GM12891 (cell line): ENCODE data around the gene GDF10.

Experiments used
- DNase-seq: peaks from one replicate; pipeline ENCODE4 v3.0.0; 2011; ENCODE audit warnings: low spot score; ENCODE audit not compliant: insufficient read length
- FAIRE-seq: peaks from 2 replicates; lab custom pipeline; 2011; peaks lifted over from hg19 to GRCh38; lab: Jason Lieb, UNC
- PAX5 ChIP-seq: IDR thresholded peaks from 2 replicates; pipeline ENCODE4 v1.6.1; 2011; ENCODE audit warnings: low read length, moderate library complexity, mild to moderate bottlenecking; ENCODE audit not compliant: insufficient read depth, severe bottlenecking
- POLR2A ChIP-seq: IDR thresholded peaks from 2 replicates; pipeline ENCODE4 v1.6.1; 2011; ENCODE audit warnings: low read depth, low read length, control low read depth
- POLR2AphosphoS5 ChIP-seq: IDR thresholded peaks from 2 replicates; pipeline ENCODE4 v1.6.1; 2011; ENCODE audit warnings: low read depth, low read length, control low read depth
- POU2F2 ChIP-seq: IDR thresholded peaks from 2 replicates; pipeline ENCODE4 v1.6.1; 2011; ENCODE audit warnings: low read depth, mild to moderate bottlenecking, control low read depth, low read length, moderate library complexity
- SPI1 ChIP-seq: IDR thresholded peaks from 2 replicates; pipeline ENCODE4 v1.6.1; 2011; ENCODE audit warnings: low read depth, low read length, control low read depth
- TAF1 ChIP-seq: IDR thresholded peaks from 2 replicates; pipeline ENCODE4 v1.6.1; 2011; ENCODE audit warnings: low read depth, low read length, control low read depth

The GDF10 gene

DNA sequence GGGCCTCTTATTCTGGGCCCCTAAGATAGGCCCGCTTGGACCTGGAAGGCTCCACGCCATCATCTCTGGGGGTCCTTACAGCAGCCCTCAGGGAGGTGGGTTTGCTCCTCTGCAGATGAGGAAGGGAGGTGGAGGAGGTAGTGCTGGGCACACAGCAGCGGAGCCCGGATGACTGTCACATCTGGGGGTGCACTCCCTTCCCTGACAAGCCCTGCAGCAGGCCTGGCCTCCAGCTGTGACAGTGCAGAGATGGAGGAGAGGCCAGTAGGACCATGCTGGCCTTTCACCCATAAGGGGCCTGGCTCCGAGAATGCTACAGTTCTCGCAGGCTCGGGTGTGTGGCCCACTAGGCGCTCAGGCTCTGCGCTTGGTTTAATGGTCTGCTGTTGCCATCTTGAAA lies 31.5 kb downstream of the GDF10 start:
- DNase-seq (no peak), FAIRE-seq (no peak)
- TF ChIP-seq POLR2A (no peak), POU2F2 (no peak), POLR2AphosphoS5 (no peak), SPI1 (no peak), PAX5 (no peak), TAF1 (no peak)

DNA sequence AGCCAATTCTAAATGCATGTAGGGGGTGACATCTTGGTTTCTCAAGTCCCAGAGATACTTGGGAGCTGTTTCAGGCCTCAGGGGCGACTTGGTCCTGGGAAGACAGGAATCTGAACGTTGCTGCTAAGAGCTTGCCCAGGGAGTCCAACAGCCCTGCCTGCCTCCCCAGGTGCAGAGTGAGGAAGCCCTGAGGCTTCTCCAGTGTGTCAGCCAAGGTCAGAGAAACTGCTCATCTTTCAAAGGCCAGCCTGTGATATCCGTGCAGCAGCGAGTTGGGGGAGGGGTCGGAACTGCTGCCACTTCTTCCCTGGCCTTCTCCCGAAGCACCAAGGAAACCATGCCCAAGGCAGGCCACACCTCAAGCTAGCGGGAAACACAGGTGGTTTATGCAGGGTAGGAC lies 32.0 kb downstream of the GDF10 start:
- DNase-seq (no peak), FAIRE-seq (no peak)
- TF ChIP-seq PAX5 (no peak), POLR2AphosphoS5 (no peak), POLR2A (no peak), SPI1 (no peak), TAF1 (no peak), POU2F2 (no peak)

DNA sequence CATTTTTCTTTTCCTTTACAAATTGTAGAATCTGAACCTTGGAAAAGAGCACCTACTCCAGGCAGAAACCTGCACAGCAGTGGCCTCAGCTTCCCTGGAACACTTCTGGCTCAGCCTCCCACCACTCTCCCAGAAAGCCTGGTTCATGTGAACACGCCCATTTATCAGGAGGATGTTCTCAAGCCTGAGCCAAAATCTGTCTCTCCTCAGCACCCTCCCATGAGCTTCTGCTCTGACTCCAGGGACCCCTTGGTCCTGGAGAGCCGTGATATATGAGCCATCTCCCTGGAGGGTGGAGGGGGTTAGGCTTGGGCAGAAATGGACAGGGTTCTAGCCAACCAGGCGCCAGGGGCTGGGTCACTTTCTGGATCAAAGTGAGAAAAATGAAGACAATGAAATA lies 32.4 kb downstream of the GDF10 start:
- DNase-seq (no peak), FAIRE-seq (no peak)
- no peak for TF ChIP-seq POLR2AphosphoS5
- TF ChIP-seq PAX5: no peak
- no peak for TF ChIP-seq SPI1
- TF ChIP-seq POU2F2: no peak
- no peak for TF ChIP-seq POLR2A
- no peak for TF ChIP-seq TAF1

DNA sequence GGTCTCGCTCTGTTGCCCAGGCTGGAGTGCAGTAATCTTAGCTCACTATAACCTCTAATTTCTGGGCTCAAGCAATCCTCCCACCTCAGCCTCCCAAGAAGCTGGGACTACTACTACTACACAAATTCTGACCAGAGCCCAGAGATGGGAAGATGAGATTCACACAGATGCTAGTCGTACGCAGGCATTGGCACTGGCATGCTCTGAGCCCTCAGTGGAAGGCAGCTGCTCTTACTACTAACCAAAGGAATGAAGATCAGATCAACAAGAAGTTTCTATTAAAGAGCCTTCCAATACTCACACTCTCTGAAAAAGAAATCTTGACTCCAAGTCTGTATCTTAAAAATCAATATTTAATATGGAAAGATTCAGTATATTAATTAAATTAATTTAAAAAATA lies 32.9 kb downstream of the GDF10 start:
- DNase-seq (no peak), FAIRE-seq (no peak)
- TF ChIP-seq TAF1: no peak
- TF ChIP-seq POLR2A: no peak
- no peak for TF ChIP-seq POLR2AphosphoS5
- TF ChIP-seq POU2F2: no peak
- TF ChIP-seq PAX5: no peak
- TF ChIP-seq SPI1: no peak

DNA sequence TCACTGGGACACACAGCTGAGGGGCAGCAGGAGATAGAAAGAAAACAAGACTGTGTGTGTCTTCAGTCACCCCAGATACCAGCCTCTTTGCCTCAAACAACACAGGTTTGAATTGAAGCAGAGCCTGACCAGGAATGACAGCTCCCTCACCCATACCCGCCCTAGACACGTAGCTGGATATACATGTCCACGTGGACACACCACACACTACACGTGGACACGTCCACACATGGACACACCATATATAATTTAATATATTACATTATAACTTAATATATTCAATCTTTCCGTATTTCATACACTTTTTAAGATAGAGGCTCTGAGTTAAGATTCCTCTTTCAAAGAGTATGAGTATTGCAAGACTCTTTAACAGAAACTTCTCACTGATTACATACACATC lies 33.5 kb downstream of the GDF10 start:
- no peak for DNase-seq
- FAIRE-seq: no peak

DNA sequence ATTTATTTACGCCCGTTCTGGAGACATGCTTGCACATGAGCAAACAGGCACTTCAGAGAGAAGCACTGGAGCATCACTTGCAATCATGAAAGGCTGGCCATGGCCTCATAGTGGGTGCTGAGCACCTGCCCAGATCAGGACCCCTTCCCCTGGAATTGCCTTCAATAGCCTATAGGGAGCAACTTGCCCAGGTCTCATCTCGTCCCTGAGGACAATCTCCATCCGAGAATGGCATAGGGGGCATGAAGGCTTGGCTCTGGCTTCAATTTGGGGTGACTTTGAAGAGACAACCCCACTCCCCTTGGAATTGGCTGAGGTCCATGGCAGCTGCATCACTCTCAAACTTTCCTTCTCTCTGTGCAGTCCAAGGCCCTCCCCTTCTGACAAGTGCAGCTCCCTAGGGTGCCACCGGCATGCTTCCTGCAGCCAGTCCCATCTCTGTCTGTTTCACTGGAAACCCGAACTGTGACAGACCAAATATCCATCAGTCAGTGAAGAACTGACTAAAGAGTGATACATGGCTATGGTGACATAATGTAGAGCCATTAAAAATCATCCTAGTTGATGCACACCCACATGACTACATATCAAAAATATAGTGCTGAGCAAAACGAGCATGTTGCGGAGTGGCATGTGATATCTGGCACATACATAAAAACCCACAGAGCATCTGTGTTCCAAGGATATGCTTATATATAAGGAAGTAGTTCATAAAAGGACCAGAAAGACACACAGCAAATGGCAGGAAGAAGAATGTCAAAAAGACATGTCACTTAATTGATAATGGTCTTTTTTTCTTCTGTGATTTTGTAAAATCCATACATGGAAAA lies 34.7 kb downstream of the GDF10 start:
- no peak for FAIRE-seq
- no peak for DNase-seq
- TF ChIP-seq POLR2A (no peak), PAX5 (no peak), TAF1 (no peak), POU2F2 (no peak), SPI1 (no peak), POLR2AphosphoS5 (no peak)

More for the DNA sequence above, 33.5 kb downstream of the GDF10 start:
- TF ChIP-seq PAX5 (no peak), POLR2AphosphoS5 (no peak), POU2F2 (no peak), SPI1 (no peak), POLR2A (no peak), TAF1 (no peak)

DNA sequence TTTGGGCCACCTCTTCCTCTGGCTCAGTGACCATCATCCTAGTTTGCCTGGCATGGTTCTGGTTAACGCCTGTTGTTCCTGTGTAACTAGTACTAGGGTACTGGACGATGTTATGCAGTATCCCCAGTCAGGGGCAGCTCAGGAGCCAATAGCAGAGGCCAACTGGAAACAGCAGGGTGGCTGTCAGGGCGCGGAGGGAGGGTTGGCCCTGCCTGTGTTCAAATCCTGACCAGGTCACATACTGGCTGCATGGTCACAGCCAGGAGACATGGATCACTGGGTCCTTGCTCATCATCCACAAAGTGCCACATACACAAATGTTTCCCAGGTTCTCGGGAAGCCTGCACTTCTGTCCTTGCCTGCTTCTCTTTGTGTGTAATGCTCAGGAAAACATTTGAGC lies 35.9 kb downstream of the GDF10 start:
- FAIRE-seq: no peak
- no peak for TF ChIP-seq TAF1
- TF ChIP-seq POU2F2: no peak
- no peak for TF ChIP-seq POLR2AphosphoS5
- no peak for TF ChIP-seq POLR2A
- no peak for TF ChIP-seq PAX5
- no peak for TF ChIP-seq SPI1
- no peak for DNase-seq

DNA sequence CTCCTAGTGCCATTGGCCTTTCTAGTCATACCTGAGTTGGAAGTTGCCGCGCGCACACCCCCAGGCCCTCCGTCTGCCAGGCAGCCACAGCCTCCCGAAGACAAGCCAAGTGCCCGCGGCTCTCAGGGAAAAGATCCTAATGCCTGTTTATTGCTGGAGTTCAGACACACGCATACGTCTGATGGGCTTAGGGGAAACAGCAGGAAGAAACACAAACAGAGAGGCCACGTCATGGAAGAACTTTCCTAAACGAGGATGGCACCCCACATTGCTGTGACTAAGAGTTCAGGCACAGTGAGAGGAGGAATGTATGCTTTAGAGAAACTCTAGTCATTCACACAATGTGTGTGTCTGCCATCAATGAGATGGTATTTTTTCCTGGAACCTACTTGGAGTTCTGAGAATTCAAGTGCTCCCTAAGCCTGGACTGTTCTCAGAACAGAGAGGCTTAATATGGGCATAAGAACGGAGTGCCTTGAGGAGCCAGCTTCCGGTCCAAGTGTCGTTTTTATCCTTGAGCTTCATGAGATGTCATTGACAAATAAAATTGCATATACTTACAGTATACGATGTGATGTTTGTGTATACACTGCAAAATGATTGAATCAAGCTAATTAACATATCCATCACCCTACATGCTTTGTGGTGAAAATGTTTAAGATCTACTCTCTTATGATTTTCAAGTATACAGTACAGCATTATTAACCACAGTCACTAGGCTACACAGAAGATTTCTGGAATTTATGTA lies 36.6 kb downstream of the GDF10 start:
- DNase-seq: no peak
- no peak for TF ChIP-seq POU2F2
- TF ChIP-seq SPI1: no peak
- no peak for TF ChIP-seq TAF1
- no peak for TF ChIP-seq PAX5
- no peak for TF ChIP-seq POLR2A
- TF ChIP-seq POLR2AphosphoS5: no peak
- no peak for FAIRE-seq

DNA sequence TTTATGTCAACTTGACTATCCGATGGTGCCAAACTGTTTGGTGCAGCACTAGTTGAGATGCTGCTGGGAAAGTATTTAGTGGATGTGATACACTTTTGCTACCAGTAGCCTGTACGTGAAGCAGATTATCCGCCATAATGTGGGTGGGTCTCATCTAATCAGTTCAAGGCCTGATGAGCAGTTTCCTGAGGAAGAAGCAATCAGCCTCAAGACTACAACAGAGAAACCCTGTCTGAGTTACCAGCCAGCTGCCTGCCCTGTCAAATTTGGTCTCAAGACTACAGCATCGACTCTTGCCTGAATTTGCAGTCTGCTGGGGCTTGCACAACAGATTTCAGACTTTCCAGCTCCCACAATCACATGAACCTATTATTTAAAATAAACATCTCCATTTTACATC lies 37.3 kb downstream of the GDF10 start:
- TF ChIP-seq PAX5: no peak
- no peak for TF ChIP-seq TAF1
- no peak for TF ChIP-seq POU2F2
- TF ChIP-seq POLR2AphosphoS5: no peak
- no peak for TF ChIP-seq SPI1
- no peak for TF ChIP-seq POLR2A
- no peak for FAIRE-seq
- no peak for DNase-seq
